Forelimb muscle (tissue), 1 donor: ENCODE measurements around the gene LANCL2. TPM values are rescaled to one million over a fixed set of nuclear protein-coding genes. Genes with fewer than 3 reads are reported as not detected.
A peak's percentile ranks its signal among the peaks of the same experiment; 100 is the strongest.
"Not testable (repeated sequence)": the region's sequence is repeated elsewhere in the genome, so short reads cannot be mapped to it uniquely, and the experiment has no call there.

ENCODE experiments used
- DNase-seq: peaks from one replicate; pipeline ENCODE4 v3.0.0-alpha.2; 2013; ENCODE audit warnings: low read depth
- polyA plus RNA-seq: library from polyadenylated mRNA; unstranded; fragments of 120-200 nt; gene quantifications from one replicate; pipeline ENCODE4 v1.2.1, GENCODE V29; 2013; ENCODE audit not compliant: insufficient read length

The LANCL2 gene
- polyA plus RNA-seq, result 18.5 TPM

GRCh38 chr7:55365205-55365674, at the start of gene LANCL2:
LANCL2 (plus strand) TSS chr7:55365337; CDS start chr7:55366026, 689 bp downstream.
- no peak for DNase-seq

- DNase-seq, result peak; percentile 25
These were observed 39.8 kb upstream of the LANCL2 start for GRCh38 chr7:55325371-55325792.

- DNase-seq, result no peak
These were observed 38.9 kb upstream of the LANCL2 start for GRCh38 chr7:55326081-55326835.

- no peak for DNase-seq
These were observed 38.1 kb upstream of the LANCL2 start for GRCh38 chr7:55326945-55327626.

GRCh38 chr7:55335151-55335550, 30.0 kb upstream of the LANCL2 start:
- DNase-seq, result no peak

- DNase-seq, result no peak
These were observed 29.4 kb upstream of the LANCL2 start for GRCh38 chr7:55335786-55336185.

- DNase-seq, result no peak
These were observed 28.6 kb upstream of the LANCL2 start for GRCh38 chr7:55336540-55336939.

- no peak for DNase-seq
These were observed 25.8 kb upstream of the LANCL2 start for GRCh38 chr7:55339033-55340000.

- no peak for DNase-seq
These were observed 22.8 kb upstream of the LANCL2 start for GRCh38 chr7:55342216-55342871.

GRCh38 chr7:55343002-55343781, 21.9 kb upstream of the LANCL2 start:
- DNase-seq, result no peak

- DNase-seq, result no peak
These were observed 21.1 kb upstream of the LANCL2 start for GRCh38 chr7:55343860-55344606.

- DNase-seq, result no peak
These were observed 20.3 kb upstream of the LANCL2 start for GRCh38 chr7:55344840-55345239.

- DNase-seq, result no peak
These were observed 19.8 kb upstream of the LANCL2 start for GRCh38 chr7:55345292-55345691.

GRCh38 chr7:55348502-55348901, 16.6 kb upstream of the LANCL2 start:
- no peak for DNase-seq

GRCh38 chr7:55349121-55349520, 16.0 kb upstream of the LANCL2 start:
- DNase-seq, result no peak

- DNase-seq, result no peak
These were observed 14.9 kb upstream of the LANCL2 start for GRCh38 chr7:55350281-55350680.

GRCh38 chr7:55351263-55351662, 13.9 kb upstream of the LANCL2 start:
- DNase-seq, result no peak

GRCh38 chr7:55352947-55353273, 12.2 kb upstream of the LANCL2 start:
- not testable (repeated sequence) for DNase-seq

GRCh38 chr7:55360486-55360885, 4.7 kb upstream of the LANCL2 start:
- no peak for DNase-seq

- DNase-seq, result no peak
These were observed 3.6 kb upstream of the LANCL2 start for GRCh38 chr7:55361560-55361959.
